Immature natural killer cell (primary cell): ENCODE measurements around the gene ZNF787. TPM values are rescaled to one million over a fixed set of nuclear protein-coding genes. Genes with fewer than 3 reads are reported as not detected.
"Not testable (repeated sequence)": the region's sequence is repeated elsewhere in the genome, so short reads cannot be mapped to it uniquely, and the experiment has no call there.

ENCODE experiments used
- DNase-seq, 3 donors: peaks; one replicate each; pipeline ENCODE4 v3.0.0; 2022; ENCODE audit warnings: mixed read lengths in 1 of 3
- H3K27ac Mint-ChIP-seq, 6 donors: one replicate each; pipeline ENCODE4 v1.8.0; 2020; ENCODE audit warnings: mixed read lengths in 6 of 6, mild to moderate bottlenecking in 5 of 6, inconsistent platforms in 4 of 6, moderate library complexity in 3 of 6
- H3K27me3 Mint-ChIP-seq, 3 donors: one replicate each; pipeline ENCODE4 v1.8.0; 2020 to 2021; ENCODE audit warnings: low read depth in 3 of 3, mild to moderate bottlenecking in 3 of 3, mixed read lengths in 3 of 3, moderate library complexity in 3 of 3, inconsistent platforms in 1 of 3
- H3K36me3 Mint-ChIP-seq, 3 donors: one replicate each; pipeline ENCODE4 v1.8.0; 2020; ENCODE audit warnings: mixed read lengths in 3 of 3, inconsistent platforms in 2 of 3, mild to moderate bottlenecking in 2 of 3
- H3K4me1 Mint-ChIP-seq, 2 donors: one replicate each; pipeline ENCODE4 v1.8.0; 2020; ENCODE audit warnings: inconsistent platforms in 2 of 2, mild to moderate bottlenecking in 2 of 2, mixed read lengths in 2 of 2, moderate library complexity in 1 of 2
- H3K4me3 Mint-ChIP-seq, 5 donors: one replicate each; pipeline ENCODE4 v1.8.0; 2020; ENCODE audit warnings: mild to moderate bottlenecking in 5 of 5, mixed read lengths in 5 of 5, inconsistent platforms in 3 of 5, moderate library complexity in 3 of 5
- H3K9me3 Mint-ChIP-seq, 6 donors: one replicate each; pipeline ENCODE4 v1.8.0; 2020; ENCODE audit warnings: mild to moderate bottlenecking in 6 of 6, mixed read lengths in 6 of 6, inconsistent platforms in 4 of 6, moderate library complexity in 3 of 6
- polyA plus RNA-seq, 3 donors: library from polyadenylated mRNA; unstranded; fragments of 300-500 nt; fragmentation: Illumina TruSeq; gene quantifications; one replicate each; pipeline ENCODE4 v1.2.3, GENCODE V29; 2021

ZNF787 gene
- polyA plus RNA-seq, 3 donors from 2014 or later: 0.69 to 2.2 (median 1.5) TPM

- H3K36me3 Mint-ChIP-seq: peaks cover 8 to 17% (median 10%) of the 10 kb centered on the region in 3 donors
- peaks cover 4 to 5% of the 10 kb centered on the region in 2 donors for H3K4me1 Mint-ChIP-seq
- no peaks in the 10 kb centered on the region for H3K9me3 Mint-ChIP-seq
- no peaks in the 10 kb centered on the region for H3K27me3 Mint-ChIP-seq
- H3K27ac Mint-ChIP-seq: no peak overlapping the region
- no peak overlapping the region for H3K4me3 Mint-ChIP-seq
- no peak for DNase-seq
Measured at GRCh38 chr19:56150358-56150757, 29.3 kb upstream of the ZNF787 start.

GRCh38 chr19:56149656-56150038 lies 28.6 kb upstream of the ZNF787 start:
- Mint-ChIP-seq H3K9me3 (no peaks in the 10 kb centered on the region), H3K4me1 (peaks cover 4 to 5% of the 10 kb centered on the region in 2 donors), H3K36me3 (peaks cover 8 to 17% (median 10%) of the 10 kb centered on the region in 3 donors), H3K4me3 (no peak overlapping the region), H3K27me3 (no peaks in the 10 kb centered on the region), H3K27ac (no peak overlapping the region)
- no peak for DNase-seq

- H3K9me3 Mint-ChIP-seq, H3K27ac Mint-ChIP-seq, DNase-seq, H3K4me3 Mint-ChIP-seq, H3K27me3 Mint-ChIP-seq, H3K4me1 Mint-ChIP-seq: not testable (repeated sequence)
- H3K36me3 Mint-ChIP-seq: peaks cover 8 to 17% (median 10%) of the 10 kb centered on the region in 3 donors
Measured at GRCh38 chr19:56148955-56149655, 28.0 kb upstream of the ZNF787 start.

GRCh38 chr19:56148096-56148495 lies 27.0 kb upstream of the ZNF787 start:
- H3K4me1 Mint-ChIP-seq: peaks cover 6 to 11% of the 10 kb centered on the region in 2 donors
- peaks cover 5 to 13% (median 8%) of the 10 kb centered on the region in 3 donors for H3K36me3 Mint-ChIP-seq
- H3K27ac Mint-ChIP-seq: peak overlapping the region in 1 of 6 donors; percentile 6
- no peaks in the 10 kb centered on the region for H3K9me3 Mint-ChIP-seq
- H3K27me3 Mint-ChIP-seq: no peaks in the 10 kb centered on the region
- DNase-seq: no peak
- H3K4me3 Mint-ChIP-seq: no peak overlapping the region

GRCh38 chr19:56147307-56147706 lies 26.2 kb upstream of the ZNF787 start:
- H3K4me3 Mint-ChIP-seq: no peak overlapping the region
- no peak overlapping the region for H3K27ac Mint-ChIP-seq
- no peaks in the 10 kb centered on the region for H3K9me3 Mint-ChIP-seq
- H3K27me3 Mint-ChIP-seq: peaks cover 0 to 2% (median 0%) of the 10 kb centered on the region in 3 donors
- H3K4me1 Mint-ChIP-seq: peaks cover 6 to 11% of the 10 kb centered on the region in 2 donors
- peaks cover 5 to 13% (median 8%) of the 10 kb centered on the region in 3 donors for H3K36me3 Mint-ChIP-seq
- no peak for DNase-seq

- H3K27ac Mint-ChIP-seq: no peak overlapping the region
- no peak overlapping the region for H3K4me3 Mint-ChIP-seq
- no peaks in the 10 kb centered on the region for H3K9me3 Mint-ChIP-seq
- peaks cover 1 to 2% (median 2%) of the 10 kb centered on the region in 3 donors for H3K27me3 Mint-ChIP-seq
- H3K4me1 Mint-ChIP-seq: peaks cover 8 to 15% of the 10 kb centered on the region in 2 donors
- no peak for DNase-seq
- H3K36me3 Mint-ChIP-seq: peaks cover 5 to 13% (median 8%) of the 10 kb centered on the region in 3 donors
Measured at GRCh38 chr19:56146904-56147303, 25.8 kb upstream of the ZNF787 start.

- DNase-seq: no peak
- Mint-ChIP-seq H3K4me3 (no peak overlapping the region), H3K36me3 (peaks cover 5 to 13% (median 8%) of the 10 kb centered on the region in 3 donors), H3K9me3 (no peaks in the 10 kb centered on the region), H3K27ac (no peak overlapping the region), H3K4me1 (peaks cover 15 to 22% of the 10 kb centered on the region in 2 donors), H3K27me3 (peaks cover 7 to 9% (median 9%) of the 10 kb centered on the region in 3 donors)
Measured at GRCh38 chr19:56145698-56146097, 24.6 kb upstream of the ZNF787 start.

GRCh38 chr19:56144831-56145230 lies 23.7 kb upstream of the ZNF787 start:
- Mint-ChIP-seq H3K4me3 (no peak overlapping the region), H3K4me1 (peaks cover 22 to 26% of the 10 kb centered on the region in 2 donors), H3K27me3 (peaks cover 10 to 12% (median 11%) of the 10 kb centered on the region in 3 donors), H3K9me3 (no peaks in the 10 kb centered on the region), H3K36me3 (peaks cover 0 to 7% (median 3%) of the 10 kb centered on the region in 3 donors), H3K27ac (no peak overlapping the region)
- DNase-seq: no peak

DNA sequence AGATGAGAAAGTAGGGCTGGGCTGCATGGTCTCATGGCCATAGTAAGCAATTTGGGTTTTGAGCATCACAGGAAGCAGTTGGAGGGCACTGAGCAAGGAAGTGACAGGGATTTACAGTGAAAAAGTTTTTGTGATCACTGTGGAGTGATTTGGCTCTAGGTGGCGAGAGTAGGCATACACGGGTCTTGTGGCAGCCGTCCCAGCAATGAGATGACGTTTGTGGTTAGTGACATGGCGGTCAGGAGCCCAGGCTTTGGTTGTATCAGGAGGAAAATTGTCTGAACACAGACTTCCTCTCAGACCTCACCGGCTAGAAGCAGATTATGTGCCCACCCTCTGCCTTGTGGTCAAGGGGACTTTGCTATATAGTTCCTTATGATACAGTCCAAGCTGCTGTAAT lies 23.3 kb upstream of the ZNF787 start:
- peak overlapping the region in 3 of 6 donors; percentile 4 to 49 (median 18) for H3K27ac Mint-ChIP-seq
- peaks cover 26 to 31% of the 10 kb centered on the region in 2 donors for H3K4me1 Mint-ChIP-seq
- no peak overlapping the region for H3K4me3 Mint-ChIP-seq
- peaks cover 12 to 13% (median 12%) of the 10 kb centered on the region in 3 donors for H3K27me3 Mint-ChIP-seq
- H3K36me3 Mint-ChIP-seq: peaks cover 0 to 3% (median 0%) of the 10 kb centered on the region in 3 donors
- H3K9me3 Mint-ChIP-seq: no peaks in the 10 kb centered on the region
- no peak for DNase-seq

GRCh38 chr19:56142897-56143434 lies 21.9 kb upstream of the ZNF787 start:
- Mint-ChIP-seq H3K36me3 (peaks cover 0 to 1% (median 0%) of the 10 kb centered on the region in 3 donors), H3K9me3 (no peaks in the 10 kb centered on the region), H3K27me3 (peaks cover 12 to 13% (median 12%) of the 10 kb centered on the region in 3 donors), H3K27ac (peak overlapping the region in 3 of 6 donors; percentile 35 to 80 (median 68)), H3K4me1 (peaks cover 24 to 36% of the 10 kb centered on the region in 2 donors), H3K4me3 (peak overlapping the region in 3 of 5 donors; percentile 32 to 50 (median 34))
- no peak for DNase-seq

GRCh38 chr19:56142087-56142787 lies 21.1 kb upstream of the ZNF787 start:
- Mint-ChIP-seq H3K36me3 (no peaks in the 10 kb centered on the region), H3K4me1 (peaks cover 24 to 36% of the 10 kb centered on the region in 2 donors), H3K27me3 (peaks cover 12 to 13% (median 12%) of the 10 kb centered on the region in 3 donors)

DNA sequence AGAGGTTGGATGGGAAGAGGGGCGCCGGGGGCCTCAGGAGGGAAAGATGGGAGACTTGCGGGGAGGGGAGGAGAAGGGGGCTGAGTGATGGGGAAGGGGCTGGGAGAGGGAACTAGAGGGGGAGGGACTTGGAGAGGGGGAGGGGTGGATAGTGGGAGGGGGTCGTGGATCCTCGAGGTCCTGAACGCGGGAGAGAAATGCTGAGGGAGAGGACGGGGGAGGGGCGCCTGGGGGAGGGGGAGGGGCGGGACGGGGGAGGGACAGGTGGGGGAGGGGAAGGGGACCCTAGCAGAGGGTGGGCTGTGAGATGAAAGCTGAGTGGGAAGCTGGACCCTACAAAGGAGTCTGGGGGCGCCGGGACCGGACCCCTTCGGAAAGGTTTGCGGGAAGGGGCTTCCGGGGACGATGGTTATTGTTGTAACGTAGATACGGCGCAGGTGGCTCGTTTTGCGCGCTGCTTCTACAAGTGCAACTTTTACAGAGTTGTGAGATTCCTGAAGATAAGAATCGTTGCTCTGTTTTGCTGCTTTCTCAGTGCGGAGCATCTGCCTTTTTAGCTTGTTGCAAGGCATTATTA lies 20.4 kb upstream of the ZNF787 start:
- DNase-seq: peak in 2 of 3 donors; percentile 18 to 22

More at GRCh38 chr19:56142087-56142787, 21.1 kb upstream of the ZNF787 start:
- Mint-ChIP-seq H3K9me3 (no peaks in the 10 kb centered on the region), H3K27ac (peak overlapping the region; percentile 19 to 88 (median 77)), H3K4me3 (peak overlapping the region; percentile 68 to 86 (median 85))
- DNase-seq: no peak

GRCh38 chr19:56140583-56141416 lies 19.7 kb upstream of the ZNF787 start, which contains the start of gene ZNF444:
Gene ZNF444, plus strand, starts transcription at chr19:56141287. Its CDS starts 5,625 bp downstream, at chr19:56146912.
- peak within 1 kb of the TSS; percentile 86 to 98 (median 92) for H3K27ac Mint-ChIP-seq
- peak; percentile 97 to 98 (median 98) for DNase-seq
- H3K36me3 Mint-ChIP-seq: no peaks in the 10 kb centered on the region
- no peaks in the 10 kb centered on the region for H3K9me3 Mint-ChIP-seq
- H3K27me3 Mint-ChIP-seq: peaks cover 12 to 13% (median 12%) of the 10 kb centered on the region in 3 donors
- H3K4me3 Mint-ChIP-seq: peak within 1 kb of the TSS; percentile 88 to 99 (median 90)
- peaks cover 24 to 36% of the 10 kb centered on the region in 2 donors for H3K4me1 Mint-ChIP-seq

More for the DNA sequence above, 20.4 kb upstream of the ZNF787 start:
- Mint-ChIP-seq H3K4me3 (peak overlapping the region; percentile 88 to 99 (median 90)), H3K36me3 (no peaks in the 10 kb centered on the region), H3K9me3 (no peaks in the 10 kb centered on the region), H3K4me1 (peaks cover 24 to 36% of the 10 kb centered on the region in 2 donors), H3K27me3 (peaks cover 12 to 13% (median 12%) of the 10 kb centered on the region in 3 donors), H3K27ac (peak overlapping the region; percentile 63 to 93 (median 86))
